KOPT-K1 (cell line): ENCODE results near the gene ASTN1.

Experiments used
- H3K27ac ChIP-seq: fragments of 200-600 bp; sonication (generic); 2 replicates; pipeline ENCODE4 v1.5.1; 2016; ENCODE audit warnings: antibody characterized with exemption, mild to moderate bottlenecking, low read depth, low read length; ENCODE audit not compliant: poor library complexity, severe bottlenecking
- H3K36me3 ChIP-seq: fragments of 200-600 bp; sonication (generic); 2 replicates; pipeline ENCODE4 v1.5.1; 2017; ENCODE audit warnings: antibody characterized with exemption, mild to moderate bottlenecking, low read length, moderate library complexity; ENCODE audit not compliant: insufficient read depth
- H3K9me3 ChIP-seq: fragments of 200-600 bp; sonication (generic); 2 replicates; pipeline ENCODE4 v1.5.1; 2017; ENCODE audit warnings: antibody characterized with exemption, low read length, mild to moderate bottlenecking; ENCODE audit not compliant: insufficient read depth, poor library complexity, severe bottlenecking

The ASTN1 gene

GRCh38 chr1:176976771-176977170 is 187.7 kb downstream of the ASTN1 start:
- H3K9me3 ChIP-seq: no peaks in the 10 kb centered on the region
- no peaks in the 10 kb centered on the region for H3K36me3 ChIP-seq
- H3K27ac ChIP-seq: no peak overlapping the region

GRCh38 chr1:176976225-176976624 is 188.3 kb downstream of the ASTN1 start:
- Histone ChIP-seq H3K9me3 (no peaks in the 10 kb centered on the region), H3K36me3 (no peaks in the 10 kb centered on the region), H3K27ac (no peak overlapping the region)

GRCh38 chr1:176964687-176965086 is 199.8 kb downstream of the ASTN1 start:
- H3K36me3 ChIP-seq: no peaks in the 10 kb centered on the region
- H3K9me3 ChIP-seq: no peaks in the 10 kb centered on the region

GRCh38 chr1:176963181-176963580 is 201.3 kb downstream of the ASTN1 start:
- Histone ChIP-seq H3K36me3 (no peaks in the 10 kb centered on the region), H3K9me3 (no peaks in the 10 kb centered on the region)

More at GRCh38 chr1:176964687-176965086, 199.8 kb downstream of the ASTN1 start:
- no peak overlapping the region for H3K27ac ChIP-seq

GRCh38 chr1:176961678-176962077 is 202.8 kb downstream of the ASTN1 start:
- Histone ChIP-seq H3K36me3 (no peaks in the 10 kb centered on the region), H3K9me3 (no peaks in the 10 kb centered on the region), H3K27ac (no peak overlapping the region)

More at GRCh38 chr1:176963181-176963580, 201.3 kb downstream of the ASTN1 start:
- H3K27ac ChIP-seq: no peak overlapping the region

- no peak overlapping the region for H3K27ac ChIP-seq
- H3K9me3 ChIP-seq: no peaks in the 10 kb centered on the region
- H3K36me3 ChIP-seq: no peaks in the 10 kb centered on the region
These were observed 205.2 kb downstream of the ASTN1 start for GRCh38 chr1:176959191-176959820.

GRCh38 chr1:176957603-176958002 is 206.9 kb downstream of the ASTN1 start:
- Histone ChIP-seq H3K9me3 (no peaks in the 10 kb centered on the region), H3K36me3 (no peaks in the 10 kb centered on the region), H3K27ac (no peak overlapping the region)

GRCh38 chr1:176954242-176954641 is 210.3 kb downstream of the ASTN1 start:
- Histone ChIP-seq H3K9me3 (no peaks in the 10 kb centered on the region), H3K27ac (no peak overlapping the region), H3K36me3 (no peaks in the 10 kb centered on the region)

GRCh38 chr1:176950736-176951324 is 213.7 kb downstream of the ASTN1 start:
- no peaks in the 10 kb centered on the region for H3K9me3 ChIP-seq
- no peaks in the 10 kb centered on the region for H3K36me3 ChIP-seq
- no peak overlapping the region for H3K27ac ChIP-seq

- Histone ChIP-seq H3K27ac (no peak overlapping the region), H3K9me3 (no peaks in the 10 kb centered on the region), H3K36me3 (no peaks in the 10 kb centered on the region)
These were observed 215.4 kb downstream of the ASTN1 start for GRCh38 chr1:176949033-176949662.

- H3K27ac ChIP-seq: no peak overlapping the region
- H3K36me3 ChIP-seq: no peaks in the 10 kb centered on the region
- peaks cover 5% of the 10 kb centered on the region for H3K9me3 ChIP-seq
These were observed 219.9 kb downstream of the ASTN1 start for GRCh38 chr1:176944606-176945005.

GRCh38 chr1:176943783-176944182 is 220.7 kb downstream of the ASTN1 start:
- Histone ChIP-seq H3K9me3 (peaks cover 5% of the 10 kb centered on the region), H3K36me3 (no peaks in the 10 kb centered on the region), H3K27ac (no peak overlapping the region)

GRCh38 chr1:176942346-176942745 is 222.2 kb downstream of the ASTN1 start:
- Histone ChIP-seq H3K36me3 (no peaks in the 10 kb centered on the region), H3K9me3 (peaks cover 5% of the 10 kb centered on the region), H3K27ac (no peak overlapping the region)

- Histone ChIP-seq H3K36me3 (no peaks in the 10 kb centered on the region), H3K27ac (no peak overlapping the region), H3K9me3 (peaks cover 5% of the 10 kb centered on the region)
These were observed 224.5 kb downstream of the ASTN1 start for GRCh38 chr1:176939993-176940392.

GRCh38 chr1:176938375-176938774 is 226.1 kb downstream of the ASTN1 start:
- no peaks in the 10 kb centered on the region for H3K36me3 ChIP-seq
- H3K9me3 ChIP-seq: peaks cover 5% of the 10 kb centered on the region
- H3K27ac ChIP-seq: no peak overlapping the region

GRCh38 chr1:176934370-176934769 is 230.1 kb downstream of the ASTN1 start:
- no peaks in the 10 kb centered on the region for H3K9me3 ChIP-seq
- no peak overlapping the region for H3K27ac ChIP-seq
- no peaks in the 10 kb centered on the region for H3K36me3 ChIP-seq
